ENCODE data around the gene NSD2.

Gene NSD2

GRCh38 chr4:1870578-1871443 lies at the start of gene NSD2 (continued):
- TF ChIP-seq ZXDB (tag by site-specific recombination; IDR thresholded peaks at IDR 0.05) (peak; percentile 86), ZNF221 (tag by site-specific recombination; IDR thresholded peaks at IDR 0.05; ENCODE audit: borderline replicate concordance) (no peak), ZFP41 (tag by site-specific recombination; IDR thresholded peaks at IDR 0.05; ENCODE audit: borderline replicate concordance) (no peak), ZNF214 (tag by site-specific recombination; IDR thresholded peaks at IDR 0.05; ENCODE audit: borderline replicate concordance) (no peak), ZNF48 (tag by site-specific recombination; IDR thresholded peaks at IDR 0.05) (no peak), ZNF148 (tag by site-specific recombination; IDR thresholded peaks at IDR 0.05; ENCODE audit: borderline replicate concordance) (no peak), ZNF707 (tag by site-specific recombination; IDR thresholded peaks at IDR 0.05) (no peak), TCF7L2 (IDR thresholded peaks at IDR 0.05; ENCODE audit: borderline replicate concordance, low read depth, low read length) (no peak), ZNF830 (tag by site-specific recombination; IDR thresholded peaks at IDR 0.05; ENCODE audit: low read depth) (no peak), ZNF580 (tag by site-specific recombination; IDR thresholded peaks at IDR 0.05) (no peak; the same call in 1 of the 2 replicates), PRDM1 (tag by site-specific recombination; IDR thresholded peaks at IDR 0.05) (no peak), ZNF10 (tag by site-specific recombination; IDR thresholded peaks at IDR 0.05) (0 out of 2 replicates have a peak, but pooled peaks have one; percentile 6), ZNF423 (tag by site-specific recombination; IDR thresholded peaks at IDR 0.05) (no peak), ZNF654 (tag by site-specific recombination; IDR thresholded peaks at IDR 0.05; ENCODE audit: low read depth) (no peak), ZNF518A (tag by site-specific recombination; conservative IDR thresholded peaks at IDR 0.05; ENCODE audit: low read depth) (no peak), TRIM28 (IDR thresholded peaks at IDR 0.05; ENCODE audit: borderline replicate concordance, low read length) (no peak), KLF16 (tag by site-specific recombination; IDR thresholded peaks at IDR 0.05) (peak; percentile 12; the same call in 1 of the 2 replicates), ZNF623 (tag by site-specific recombination; IDR thresholded peaks at IDR 0.05) (no peak), ZSCAN30 (tag by site-specific recombination; IDR thresholded peaks at IDR 0.05) (peak; percentile 87), YY2 (tag by site-specific recombination; IDR thresholded peaks at IDR 0.05) (no peak), ZNF155 (tag by site-specific recombination; IDR thresholded peaks at IDR 0.05) (no peak), ZNF792 (tag by site-specific recombination; IDR thresholded peaks at IDR 0.05) (no peak), PRDM6 (tag by site-specific recombination; IDR thresholded peaks at IDR 0.05) (no peak), ZNF677 (tag by site-specific recombination; IDR thresholded peaks at IDR 0.05) (no peak)
- TF ChIP-seq, protein P1, sequence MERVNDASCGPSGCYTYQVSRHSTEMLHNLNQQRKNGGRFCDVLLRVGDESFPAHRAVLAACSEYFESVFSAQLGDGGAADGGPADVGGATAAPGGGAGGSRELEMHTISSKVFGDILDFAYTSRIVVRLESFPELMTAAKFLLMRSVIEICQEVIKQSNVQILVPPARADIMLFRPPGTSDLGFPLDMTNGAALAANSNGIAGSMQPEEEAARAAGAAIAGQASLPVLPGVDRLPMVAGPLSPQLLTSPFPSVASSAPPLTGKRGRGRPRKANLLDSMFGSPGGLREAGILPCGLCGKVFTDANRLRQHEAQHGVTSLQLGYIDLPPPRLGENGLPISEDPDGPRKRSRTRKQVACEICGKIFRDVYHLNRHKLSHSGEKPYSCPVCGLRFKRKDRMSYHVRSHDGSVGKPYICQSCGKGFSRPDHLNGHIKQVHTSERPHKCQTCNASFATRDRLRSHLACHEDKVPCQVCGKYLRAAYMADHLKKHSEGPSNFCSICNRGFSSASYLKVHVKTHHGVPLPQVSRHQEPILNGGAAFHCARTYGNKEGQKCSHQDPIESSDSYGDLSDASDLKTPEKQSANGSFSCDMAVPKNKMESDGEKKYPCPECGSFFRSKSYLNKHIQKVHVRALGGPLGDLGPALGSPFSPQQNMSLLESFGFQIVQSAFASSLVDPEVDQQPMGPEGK (tag by site-specific recombination; IDR thresholded peaks at IDR 0.05), result peak; percentile 81
